ENCODE results near the gene DNAJC7.

DNA sequence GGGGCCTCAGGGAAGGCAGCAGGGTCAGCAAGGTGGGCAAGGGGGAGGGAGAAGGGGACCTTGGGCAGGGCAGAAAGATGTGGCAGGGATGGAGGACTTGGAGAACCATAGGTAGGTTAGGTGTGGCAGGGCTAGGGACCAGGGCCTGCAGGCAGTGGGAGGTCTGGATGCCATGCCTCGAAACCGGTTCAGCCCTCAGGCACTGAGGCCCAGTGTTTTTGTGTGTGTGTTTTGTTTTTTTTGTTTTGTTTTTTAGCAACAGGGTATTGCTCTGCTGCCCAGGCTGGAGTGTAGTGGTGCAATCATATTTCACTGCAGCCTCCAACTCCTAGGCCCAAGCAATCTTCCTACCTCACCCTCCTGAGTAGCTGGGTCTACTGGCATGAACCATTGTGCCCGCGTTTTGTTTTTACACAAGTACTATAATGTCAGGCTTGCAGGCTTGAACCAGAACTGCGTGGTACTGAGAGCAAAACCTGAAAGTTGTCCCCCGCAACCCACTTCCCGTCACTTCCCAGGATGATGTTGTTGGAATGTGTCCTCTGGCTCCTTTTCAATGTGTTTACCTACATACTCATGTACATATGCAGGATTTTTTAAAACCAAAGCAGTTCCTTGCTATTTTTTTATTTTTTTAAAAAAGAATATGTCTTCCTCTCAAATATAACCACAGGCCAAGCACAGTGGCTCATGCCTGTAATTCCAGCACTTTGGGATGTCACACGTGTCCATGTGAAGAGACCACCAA, 74.4 kb downstream of the DNAJC7 start:
- TF ChIP-seq, protein P1, sequence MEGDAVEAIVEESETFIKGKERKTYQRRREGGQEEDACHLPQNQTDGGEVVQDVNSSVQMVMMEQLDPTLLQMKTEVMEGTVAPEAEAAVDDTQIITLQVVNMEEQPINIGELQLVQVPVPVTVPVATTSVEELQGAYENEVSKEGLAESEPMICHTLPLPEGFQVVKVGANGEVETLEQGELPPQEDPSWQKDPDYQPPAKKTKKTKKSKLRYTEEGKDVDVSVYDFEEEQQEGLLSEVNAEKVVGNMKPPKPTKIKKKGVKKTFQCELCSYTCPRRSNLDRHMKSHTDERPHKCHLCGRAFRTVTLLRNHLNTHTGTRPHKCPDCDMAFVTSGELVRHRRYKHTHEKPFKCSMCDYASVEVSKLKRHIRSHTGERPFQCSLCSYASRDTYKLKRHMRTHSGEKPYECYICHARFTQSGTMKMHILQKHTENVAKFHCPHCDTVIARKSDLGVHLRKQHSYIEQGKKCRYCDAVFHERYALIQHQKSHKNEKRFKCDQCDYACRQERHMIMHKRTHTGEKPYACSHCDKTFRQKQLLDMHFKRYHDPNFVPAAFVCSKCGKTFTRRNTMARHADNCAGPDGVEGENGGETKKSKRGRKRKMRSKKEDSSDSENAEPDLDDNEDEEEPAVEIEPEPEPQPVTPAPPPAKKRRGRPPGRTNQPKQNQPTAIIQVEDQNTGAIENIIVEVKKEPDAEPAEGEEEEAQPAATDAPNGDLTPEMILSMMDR (IDR thresholded peaks at IDR 0.05): no peak
- TF ChIP-seq POLR2AphosphoS5 (IDR thresholded peaks at IDR 0.05): no peak
- no peak for TF ChIP-seq POLR2A (IDR thresholded peaks at IDR 0.05; ENCODE audit: low read depth)
- no peak for TF ChIP-seq EP300 (IDR thresholded peaks at IDR 0.05)

Measured in esophagus muscularis mucosa (tissue), 4 donors.